Transverse colon (tissue), 4 donors: ENCODE results near the gene SV2A. TPM values are rescaled to one million over a fixed set of nuclear protein-coding genes. Genes with fewer than 3 reads are reported as not detected.

ENCODE experiments used
- DNase-seq: peaks from one replicate; pipeline ENCODE4 v3.0.0-alpha.2; 2019
- H3K27ac ChIP-seq, 4 donors: fragments of 200-600 bp; sonication (generic); 2 replicates each; pipeline ENCODE4 v1.5.1; 2016 to 2018; ENCODE audit warnings: inconsistent platforms in 4 of 4
- H3K27me3 ChIP-seq: fragments of 200-600 bp; sonication (generic); 2 replicates; pipeline ENCODE4 v1.5.1; 2017; ENCODE audit warnings: inconsistent platforms
- H3K36me3 ChIP-seq, 4 donors: fragments of 200-600 bp; sonication (generic); 2 replicates each; pipeline ENCODE4 v1.5.1; 2017 to 2019; ENCODE audit warnings: inconsistent platforms in 4 of 4
- H3K4me1 ChIP-seq, 4 donors: fragments of 200-600 bp; sonication (generic); 2 replicates each; pipeline ENCODE4 v1.5.1; 2017 to 2020; ENCODE audit warnings: inconsistent platforms in 4 of 4
- H3K4me3 ChIP-seq, 4 donors: fragments of 200-600 bp; sonication (generic); 1 replicate in 1 of 4; 2 replicates in 3 of 4; pipeline versions ENCODE4 v1.5.1 to v1.6.1; 2017 to 2019; ENCODE audit warnings: inconsistent platforms in 4 of 4
- H3K9me3 ChIP-seq, 2 donors: fragments of 200-600 bp; sonication (generic); 2 replicates each; pipeline ENCODE4 v1.5.1; 2017 to 2019; ENCODE audit warnings: inconsistent platforms in 2 of 2
- EP300 ChIP-seq: sonication (generic); formaldehyde crosslinking; IDR thresholded peaks from one replicate; pipeline ENCODE4 v1.6.1; 2017; ENCODE audit warnings: antibody characterized with exemption, low read depth
- POLR2A ChIP-seq: fragments of 450-650 bp; IDR thresholded peaks from one replicate; pipeline ENCODE4 v1.6.1; 2016; ENCODE audit warnings: antibody characterized with exemption, mild to moderate bottlenecking, moderate library complexity
- POLR2AphosphoS5 ChIP-seq, 3 donors: sonication (generic); formaldehyde crosslinking; IDR thresholded peaks; one replicate each; pipeline ENCODE4 v1.6.1; 2016; ENCODE audit warnings: antibody characterized with exemption in 3 of 3
- WGBS, 2 donors: methylation state at CpG; one replicate each; pipeline ENCODE4 v1.1.5; 2018; ENCODE audit warnings: low coverage in 1 of 2; 5-methylcytosine and 5-hydroxymethylcytosine counted together
- in situ Hi-C, 4 donors: fragments of 200-750 bp; cut with MboI; loops; one replicate each; pipeline versions ENCODE4 v1.15.0 to v1.15.1; 2017; ENCODE audit warnings: low sequenced_read_pairs in 3 of 4, low pct_ligation_motif_present in 1 of 4, low pct_unique_long_range_greater_than_20kb in 1 of 4
- intact Hi-C: fragments of 100-400 bp; cut with DNase I; formaldehyde crosslinking; loops from one replicate; pipeline ENCODE4 v1.15.1; 2023; ENCODE audit warnings: low total_unique reads
- total RNA-seq, 4 donors: library from RNA; depleted of rRNA; stranded (reverse); fragments of >200 nt; gene quantifications; one replicate each; pipeline ENCODE4 v1.1.0, GENCODE V29; 2016
- TF ChIP-seq, protein P1 (sequence below), 5 experiments: fragments of 200-600 bp in 3 of 5; fragments of 450-650 bp in 2 of 5; sonication (generic) in 3 of 5; IDR thresholded peaks; 1 replicate in 2 of 5; 2 replicates in 3 of 5; pipeline ENCODE4 v1.5.1; 2016 to 2017; ENCODE audit warnings: antibody characterized with exemption in 5 of 5, inconsistent platforms in 3 of 5, mild to moderate bottlenecking in 2 of 5, moderate library complexity in 1 of 5

SV2A gene, protein sequence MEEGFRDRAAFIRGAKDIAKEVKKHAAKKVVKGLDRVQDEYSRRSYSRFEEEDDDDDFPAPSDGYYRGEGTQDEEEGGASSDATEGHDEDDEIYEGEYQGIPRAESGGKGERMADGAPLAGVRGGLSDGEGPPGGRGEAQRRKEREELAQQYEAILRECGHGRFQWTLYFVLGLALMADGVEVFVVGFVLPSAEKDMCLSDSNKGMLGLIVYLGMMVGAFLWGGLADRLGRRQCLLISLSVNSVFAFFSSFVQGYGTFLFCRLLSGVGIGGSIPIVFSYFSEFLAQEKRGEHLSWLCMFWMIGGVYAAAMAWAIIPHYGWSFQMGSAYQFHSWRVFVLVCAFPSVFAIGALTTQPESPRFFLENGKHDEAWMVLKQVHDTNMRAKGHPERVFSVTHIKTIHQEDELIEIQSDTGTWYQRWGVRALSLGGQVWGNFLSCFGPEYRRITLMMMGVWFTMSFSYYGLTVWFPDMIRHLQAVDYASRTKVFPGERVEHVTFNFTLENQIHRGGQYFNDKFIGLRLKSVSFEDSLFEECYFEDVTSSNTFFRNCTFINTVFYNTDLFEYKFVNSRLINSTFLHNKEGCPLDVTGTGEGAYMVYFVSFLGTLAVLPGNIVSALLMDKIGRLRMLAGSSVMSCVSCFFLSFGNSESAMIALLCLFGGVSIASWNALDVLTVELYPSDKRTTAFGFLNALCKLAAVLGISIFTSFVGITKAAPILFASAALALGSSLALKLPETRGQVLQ
- 1 to 10 TPM in 3 of 4 donors, under 1 TPM in 1; 0.40 to 2.5 (median 1.5) TPM for total RNA-seq

DNA sequence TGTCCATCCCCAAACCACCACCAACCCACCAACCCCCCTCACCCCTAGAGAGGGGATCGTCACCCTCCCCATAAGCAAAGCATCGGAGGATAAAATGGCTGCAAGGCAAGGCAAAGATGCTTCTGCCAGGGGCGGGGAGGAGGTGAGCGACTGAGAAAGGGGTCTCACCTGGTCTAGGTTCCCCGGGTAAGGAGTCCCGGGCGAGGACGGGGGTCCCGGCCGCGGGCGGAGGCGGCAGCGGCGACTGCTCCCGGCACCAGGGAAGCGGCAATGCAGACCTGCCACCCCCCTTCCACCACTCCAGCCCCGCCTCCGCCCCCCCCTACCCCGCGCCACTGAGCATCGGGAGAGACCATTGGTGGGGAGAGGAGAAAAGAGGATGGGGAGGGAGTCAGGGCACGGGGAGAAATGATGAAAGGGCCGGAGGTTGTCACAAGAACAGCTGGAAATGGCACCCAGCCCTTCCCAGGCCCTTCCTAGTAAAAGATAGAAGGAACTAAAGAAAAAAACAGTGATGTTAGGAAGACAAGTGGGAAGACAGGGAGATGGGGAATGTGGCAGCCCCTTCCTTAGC is at the start of gene SV2A:
TSS of gene SV2A (minus strand) at position 274 of the 574 bp plus-strand sequence. CDS start 4,004 bp downstream, outside the sequence.
- WGBS, 2 donors = 0 to 3% methylated on average over 1 to 21 of the region's 24 CpGs
- Histone ChIP-seq H3K27ac (peak within 1 kb of the TSS in 1 of 4 donors; percentile 44), H3K27me3 (peaks cover 7% of the 10 kb centered on the region), H3K4me1 (peaks cover 3 to 17% (median 5%) of the 10 kb centered on the region in 4 donors), H3K36me3 (peaks cover 0 to 4% (median 1%) of the 10 kb centered on the region in 4 donors), H3K4me3 (peak within 1 kb of the TSS; percentile 27 to 63 (median 46)), H3K9me3 (no peaks in the 10 kb centered on the region)
- in situ Hi-C loops = no loop called here
- intact Hi-C loops = no loop called here
- peak; percentile 53 for DNase-seq
- TF ChIP-seq, protein P1, sequence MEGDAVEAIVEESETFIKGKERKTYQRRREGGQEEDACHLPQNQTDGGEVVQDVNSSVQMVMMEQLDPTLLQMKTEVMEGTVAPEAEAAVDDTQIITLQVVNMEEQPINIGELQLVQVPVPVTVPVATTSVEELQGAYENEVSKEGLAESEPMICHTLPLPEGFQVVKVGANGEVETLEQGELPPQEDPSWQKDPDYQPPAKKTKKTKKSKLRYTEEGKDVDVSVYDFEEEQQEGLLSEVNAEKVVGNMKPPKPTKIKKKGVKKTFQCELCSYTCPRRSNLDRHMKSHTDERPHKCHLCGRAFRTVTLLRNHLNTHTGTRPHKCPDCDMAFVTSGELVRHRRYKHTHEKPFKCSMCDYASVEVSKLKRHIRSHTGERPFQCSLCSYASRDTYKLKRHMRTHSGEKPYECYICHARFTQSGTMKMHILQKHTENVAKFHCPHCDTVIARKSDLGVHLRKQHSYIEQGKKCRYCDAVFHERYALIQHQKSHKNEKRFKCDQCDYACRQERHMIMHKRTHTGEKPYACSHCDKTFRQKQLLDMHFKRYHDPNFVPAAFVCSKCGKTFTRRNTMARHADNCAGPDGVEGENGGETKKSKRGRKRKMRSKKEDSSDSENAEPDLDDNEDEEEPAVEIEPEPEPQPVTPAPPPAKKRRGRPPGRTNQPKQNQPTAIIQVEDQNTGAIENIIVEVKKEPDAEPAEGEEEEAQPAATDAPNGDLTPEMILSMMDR (IDR thresholded peaks at IDR 0.05) = no peak
- no peak for TF ChIP-seq EP300
- TF ChIP-seq POLR2AphosphoS5 (IDR thresholded peaks at IDR 0.05) = peak in 1 of 3 donors; percentile 15
- no peak for TF ChIP-seq POLR2A

DNA sequence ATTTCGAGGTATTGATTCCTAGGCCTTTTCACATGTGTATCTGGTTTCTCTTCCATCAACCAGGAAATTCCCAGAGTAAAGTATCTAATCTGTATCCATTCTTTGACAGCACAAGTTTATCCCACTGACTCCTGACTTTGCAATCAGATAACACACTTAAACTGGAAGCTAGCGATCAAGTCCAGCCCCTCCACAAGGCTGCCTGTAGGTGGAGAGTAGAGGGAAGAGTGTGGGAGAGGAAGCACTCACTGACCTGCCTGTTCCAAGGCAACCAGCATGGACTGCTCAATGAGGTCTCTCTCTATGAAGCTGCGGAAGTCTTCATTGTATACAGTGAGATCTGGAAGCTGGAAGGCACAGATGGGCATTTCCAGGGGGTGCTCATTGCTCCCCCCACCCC is 49.4 kb upstream of the SV2A start:
- Histone ChIP-seq H3K4me3 (no peak overlapping the region), H3K27ac (no peak overlapping the region), H3K9me3 (no peaks in the 10 kb centered on the region), H3K36me3 (peaks cover 0 to 52% (median 25%) of the 10 kb centered on the region in 4 donors), H3K4me1 (peaks cover 0 to 12% (median 0%) of the 10 kb centered on the region in 4 donors), H3K27me3 (no peaks in the 10 kb centered on the region)
- in situ Hi-C loops = loop anchor here (10.0 to 25.0 kb wide), 4 partner anchors 78 to 220 kb away; no protein-coding TSS in a partner anchor
- WGBS, 2 donors = 88 to 95% methylated on average over 1 to 3 of the region's 3 CpGs
- intact Hi-C loops = no loop called here
- TF ChIP-seq POLR2A (no peak), EP300 (no peak), POLR2AphosphoS5 (IDR thresholded peaks at IDR 0.05) (no peak)
- TF ChIP-seq, protein P1 (IDR thresholded peaks at IDR 0.05) = no peak
- no peak for DNase-seq

DNA sequence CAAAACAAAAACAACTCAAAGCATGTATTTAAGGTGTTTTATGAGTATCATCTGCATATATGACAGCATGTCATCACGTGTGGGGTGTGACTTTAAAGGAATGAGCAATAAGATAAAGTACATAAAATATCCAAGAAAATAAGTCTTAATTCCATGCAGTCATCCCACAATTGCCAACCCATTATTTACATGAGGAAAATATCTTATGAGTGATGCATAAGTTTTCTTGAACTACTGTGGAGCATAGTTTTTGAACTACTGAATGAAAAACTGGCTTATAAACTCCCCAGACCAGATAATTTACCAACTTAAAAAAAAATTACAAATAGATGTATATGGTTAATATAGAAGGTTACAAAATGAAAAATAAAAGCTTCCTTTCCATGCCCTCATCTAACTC is 48.8 kb upstream of the SV2A start:
- peaks cover 0 to 15% (median 0%) of the 10 kb centered on the region in 4 donors for H3K4me1 ChIP-seq
- no peak overlapping the region for H3K4me3 ChIP-seq
- H3K36me3 ChIP-seq = peaks cover 0 to 52% (median 25%) of the 10 kb centered on the region in 4 donors
- intact Hi-C loops (no loop called here), in situ Hi-C loops (loop anchor here (10.0 to 25.0 kb wide), 4 partner anchors 78 to 221 kb away; no protein-coding TSS in a partner anchor)
- 18 to 56% methylated on average over 1 of the region's 1 CpG for WGBS, 2 donors
- H3K27ac ChIP-seq = no peak overlapping the region
- TF ChIP-seq POLR2A (no peak), EP300 (no peak), POLR2AphosphoS5 (IDR thresholded peaks at IDR 0.05) (no peak)
- TF ChIP-seq, protein P1 (IDR thresholded peaks at IDR 0.05) = no peak
- H3K27me3 ChIP-seq = no peaks in the 10 kb centered on the region
- no peaks in the 10 kb centered on the region for H3K9me3 ChIP-seq
- DNase-seq = no peak
